Lung (tissue), 12 donors: ENCODE data around the gene NTM. TPM values are rescaled to one million over a fixed set of nuclear protein-coding genes. Genes with fewer than 3 reads are reported as not detected.

ENCODE experiments used
- ATAC-seq: fragments of 200-7000 bp; cut with Tn5 transposase; one replicate; pipeline ENCODE4 v1.9.1; 2020; ENCODE audit warnings: moderate number of reproducible peaks; ENCODE audit not compliant: insufficient read depth, low FRiP score
- DNase-seq, 3 donors: peaks; one replicate each; pipeline ENCODE4 v3.0.0-alpha.2; 2013 to 2017
- H3K27ac ChIP-seq, 2 donors: one replicate each; pipeline ENCODE4 v1.5.1; 2013; ENCODE audit warnings: mild to moderate bottlenecking in 2 of 2, moderate library complexity in 2 of 2, control low read depth in 1 of 2, inconsistent platforms in 1 of 2, low read depth in 1 of 2, low read length in 1 of 2
- H3K27me3 ChIP-seq, 3 donors: one replicate each; pipeline ENCODE4 v1.5.1; 2013; ENCODE audit warnings: low read length in 2 of 3; ENCODE audit not compliant: control insufficient read depth in 3 of 3, insufficient read depth in 3 of 3
- H3K36me3 ChIP-seq, 4 donors: one replicate each; pipeline ENCODE4 v1.5.1; 2013; ENCODE audit warnings: low read length in 4 of 4, mild to moderate bottlenecking in 1 of 4, moderate library complexity in 1 of 4; ENCODE audit not compliant: control insufficient read depth in 4 of 4, insufficient read depth in 4 of 4
- H3K4me1 ChIP-seq, 5 donors: one replicate each; pipeline ENCODE4 v1.5.1; 2013; ENCODE audit warnings: low read length in 5 of 5, mild to moderate bottlenecking in 2 of 5, moderate library complexity in 1 of 5; ENCODE audit not compliant: control insufficient read depth in 5 of 5, insufficient read depth in 5 of 5
- H3K4me3 ChIP-seq: one replicate; pipeline ENCODE4 v1.5.1; 2013; ENCODE audit warnings: mild to moderate bottlenecking, control low read depth, moderate library complexity
- H3K9ac ChIP-seq, 2 donors: one replicate each; pipeline ENCODE4 v1.5.1; 2013; ENCODE audit warnings: low read length in 2 of 2, control low read depth in 1 of 2; ENCODE audit not compliant: insufficient read depth in 1 of 2
- H3K9me3 ChIP-seq, 4 donors: one replicate each; pipeline ENCODE4 v1.5.1; 2013; ENCODE audit warnings: low read length in 3 of 4, mild to moderate bottlenecking in 1 of 4, moderate library complexity in 1 of 4; ENCODE audit not compliant: control insufficient read depth in 4 of 4, insufficient read depth in 3 of 4
- CTCF ChIP-seq: IDR thresholded peaks from 2 replicates; pipeline ENCODE4 v1.5.1; 2012; ENCODE audit warnings: mild to moderate bottlenecking; ENCODE audit errors: control extremely low read depth, extremely low read depth
- WGBS, 2 donors: extraction: QIAGEN DNeasy Blood & Tissue Kit; methylation state at CpG; one replicate each; pipeline ENCODE4 v1.1.7; 2013; 5-methylcytosine and 5-hydroxymethylcytosine counted together
- polyA plus RNA-seq, 2 donors: library from polyadenylated mRNA; stranded (reverse); fragments of 200-250 nt; gene quantifications; one replicate each; pipeline ENCODE4 v1.2.1, GENCODE V29; 2013
- total RNA-seq, 2 donors: library from RNA; depleted of rRNA in 1 of 2; stranded (reverse); fragments of >200 nt in 1 of 2; gene quantifications; one replicate each; pipeline ENCODE4 v1.2.1, GENCODE V29; 2014 to 2021
- donor health status: control.
- donor health status: control.
- donor health status: Bipolar disorder and iron deficiency.
- donor health status: healthy.
- donor health status: DM: yes; HTN: yes; CAD: no.

The NTM gene
- total and polyA plus RNA-seq, 4 donors = 0.39 to 30.9 (median 7.2) TPM

GRCh38 chr11:131877246-131877942, 507.0 kb downstream of the NTM start:
- H3K36me3 ChIP-seq = no peaks in the 10 kb centered on the region
- ATAC-seq (no peak), DNase-seq (no peak)
- no peaks in the 10 kb centered on the region for H3K27me3 ChIP-seq
- H3K9ac ChIP-seq = no peak overlapping the region
- no peak overlapping the region for H3K27ac ChIP-seq
- TF ChIP-seq CTCF = no peak
- WGBS, 2 donors = 79 to 89% methylated on average over 10 of the region's 10 CpGs
- H3K4me3 ChIP-seq = no peak overlapping the region
- H3K4me1 ChIP-seq = peaks cover 0 to 13% (median 0%) of the 10 kb centered on the region in 5 donors
- no peaks in the 10 kb centered on the region for H3K9me3 ChIP-seq

GRCh38 chr11:131880316-131880715, 509.9 kb downstream of the NTM start:
- TF ChIP-seq CTCF = no peak
- no peak overlapping the region for H3K4me3 ChIP-seq
- WGBS, 2 donors = 60 to 75% methylated on average over 3 of the region's 3 CpGs
- no peaks in the 10 kb centered on the region for H3K36me3 ChIP-seq
- H3K27ac ChIP-seq = no peak overlapping the region
- peaks cover 0 to 10% (median 0%) of the 10 kb centered on the region in 5 donors for H3K4me1 ChIP-seq
- no peaks in the 10 kb centered on the region for H3K9me3 ChIP-seq
- H3K9ac ChIP-seq = no peak overlapping the region
- no peak for ATAC-seq
- DNase-seq = no peak
- H3K27me3 ChIP-seq = no peaks in the 10 kb centered on the region

GRCh38 chr11:131880976-131881375, 510.6 kb downstream of the NTM start:
- Histone ChIP-seq H3K27ac (no peak overlapping the region), H3K9ac (no peak overlapping the region), H3K4me1 (peaks cover 0 to 4% (median 0%) of the 10 kb centered on the region in 5 donors), H3K27me3 (no peaks in the 10 kb centered on the region), H3K9me3 (no peaks in the 10 kb centered on the region), H3K36me3 (no peaks in the 10 kb centered on the region), H3K4me3 (no peak overlapping the region)
- ATAC-seq (no peak), DNase-seq (no peak)
- 74 to 84% methylated on average over 6 of the region's 6 CpGs for WGBS, 2 donors
- TF ChIP-seq CTCF = no peak

- no peak overlapping the region for H3K9ac ChIP-seq
- peaks cover 0 to 2% (median 0%) of the 10 kb centered on the region in 5 donors for H3K4me1 ChIP-seq
- TF ChIP-seq CTCF = no peak
- H3K9me3 ChIP-seq = no peaks in the 10 kb centered on the region
- H3K36me3 ChIP-seq = no peaks in the 10 kb centered on the region
- no peaks in the 10 kb centered on the region for H3K27me3 ChIP-seq
- DNase-seq = no peak
- 87 to 91% methylated on average over 6 of the region's 6 CpGs for WGBS, 2 donors
- no peak overlapping the region for H3K4me3 ChIP-seq
- ATAC-seq = no peak
- H3K27ac ChIP-seq = no peak overlapping the region
These were observed 512.9 kb downstream of the NTM start for GRCh38 chr11:131883332-131883731.
